ENCODE measurements around the gene LAPTM5. TPM values are rescaled to one million over a fixed set of nuclear protein-coding genes. Genes with fewer than 3 reads are reported as not detected.

Gene LAPTM5
- total and polyA plus RNA-seq, 10 of the 15 experiments (the other 5 are each of a cell fraction or from before 2014, with no cell fraction given): 24.1 to 1,034 (median 687) TPM

DNA sequence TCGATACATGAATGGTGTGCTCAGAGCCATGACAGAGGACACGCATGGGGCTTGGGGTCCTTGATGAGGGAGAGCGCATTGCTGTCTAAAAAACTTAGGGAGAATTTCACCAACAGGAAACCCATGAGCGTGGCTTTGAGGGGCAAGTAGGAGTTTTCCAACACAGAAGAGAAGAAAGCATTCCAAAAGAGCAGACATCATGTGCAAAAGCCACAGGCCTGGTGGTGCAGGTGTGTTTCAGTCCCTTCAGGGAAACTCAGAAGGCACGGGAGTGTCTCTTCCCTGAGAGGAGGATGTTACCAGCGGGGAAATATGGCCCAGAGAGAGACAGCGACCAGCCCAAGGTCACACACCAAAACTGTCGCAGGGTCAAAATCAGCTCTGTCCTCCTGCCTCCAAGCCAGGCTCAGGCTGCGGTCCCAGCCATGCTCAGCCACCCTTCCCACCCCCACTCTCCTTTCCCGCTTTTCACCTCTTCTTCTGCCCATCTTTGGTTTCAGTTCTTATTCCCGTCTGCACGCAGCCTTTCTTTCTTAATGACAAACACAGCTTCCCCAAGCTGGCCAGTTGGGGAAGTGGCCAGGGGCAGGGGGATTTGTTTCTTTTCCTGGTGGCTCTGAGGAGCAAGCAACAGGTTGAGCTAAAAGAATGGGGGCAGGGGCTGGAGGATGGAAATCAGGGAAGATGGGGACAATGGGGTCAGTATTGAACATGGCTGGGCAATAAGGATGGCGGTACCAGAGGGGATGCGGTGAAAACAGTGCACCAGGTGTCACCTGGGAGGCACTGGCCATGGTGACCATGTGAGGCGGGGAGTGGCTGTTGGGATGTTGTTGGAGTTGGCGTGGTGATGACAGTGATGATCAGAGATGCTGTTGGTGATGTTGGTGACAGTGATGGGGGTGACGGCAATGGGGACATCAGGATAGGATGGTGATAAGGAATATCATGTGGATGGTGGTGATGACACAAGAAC lies 10.3 kb downstream of the LAPTM5 start:
- peak overlapping the region; percentile 98 for H3K4me3 ChIP-seq
- ChIA-PET SMC1A (ENCODE audit: uncharacterized antibody, unreplicated experiment) (interaction anchor here (1.5 to 24.8 kb wide), 4 partner anchors 12 to 33 kb away, joined by 3 to 556 read pairs (median 344); partner anchors contain the start of genes LAPTM5 and MATN1), CTCF (interaction anchor here (1.2 to 16.5 kb wide), 7 partner anchors 8 to 36 kb away, joined by 3 to 161 read pairs (median 47); partner anchors contain the start of genes LAPTM5 and MATN1), POLR2A (interaction anchor here (0.6 to 22.5 kb wide), 6 partner anchors 13 to 33 kb away, joined by 3 to 741 read pairs (median 7); partner anchors contain the start of gene LAPTM5), RAD21 (ENCODE audit: unreplicated experiment) (interaction anchor here (0.8 to 14.8 kb wide), 7 partner anchors 12 to 31 kb away, joined by 4 to 462 read pairs (median 23); partner anchors contain the start of gene LAPTM5)
- ATAC-seq (no peak), FAIRE-seq (no peak), DNase-seq (ENCODE audit: low read depth, low spot score) (no peak)
- no peaks in the 10 kb centered on the region for H3K9me3 ChIP-seq (replicated peaks; ENCODE audit: control insufficient read depth, insufficient read depth, low read length)
- H3K4me1 ChIP-seq (ENCODE audit: control insufficient read depth, insufficient read depth, low read length): peaks cover 96% of the 10 kb centered on the region
- no peak overlapping the region for H2AFZ ChIP-seq (ENCODE audit: control insufficient read depth, low read depth, low read length)
- intact Hi-C loops (cut with micrococcal nuclease; ENCODE audit: unreplicated experiment) (loop anchor here (2.0 kb wide), 1 partner anchor 17 kb away; no protein-coding TSS in a partner anchor), in situ Hi-C loops (cut with MboI) (no loop called here)
- peaks cover 14 to 24% of the 10 kb centered on the region in 2 experiments for H3K36me3 ChIP-seq (ENCODE audit: control insufficient read depth in 2 of 2, insufficient read depth in 2 of 2, low read length in 1 of 2)
- H3K9ac ChIP-seq (ENCODE audit: control insufficient read depth, insufficient read depth, low read length): peak overlapping the region; percentile 97
- H3K4me2 ChIP-seq (ENCODE audit: control insufficient read depth, insufficient read depth): peak overlapping the region; percentile 75
- peak overlapping the region; percentile 93 for H3K27ac ChIP-seq (ENCODE audit: control insufficient read depth, insufficient read depth)
- no TSS peak for BruUV-seq (replicated peaks)
- 19% methylated on average over 17 of the region's 17 CpGs for WGBS (ENCODE audit: insufficient coverage, insufficient replicate concordance, low lambda C conversion rate, missing lambda C conversion rate)
- no peaks in the 10 kb centered on the region for H3K27me3 ChIP-seq (replicated peaks in 1 of 2; ENCODE audit: control insufficient read depth in 2 of 2, insufficient read depth in 2 of 2, low read length in 1 of 2)
- H3K79me2 ChIP-seq (ENCODE audit: control insufficient read depth, insufficient read depth, low read length): peaks cover 100% of the 10 kb centered on the region
- 0 out of 2 replicates have a peak, but pooled peaks cover 3% of the 10 kb centered on the region for H4K20me1 ChIP-seq (ENCODE audit: control insufficient read depth, insufficient read depth)
- TF ChIP-seq NFIC (IDR thresholded peaks at IDR 0.05; ENCODE audit: low read depth, low read length) (no peak), MYB (IDR thresholded peaks at IDR 0.05; ENCODE audit: borderline replicate concordance, low read depth, low read length) (no peak), STAT1 (conservative IDR thresholded peaks at IDR 0.05) (no peak), YY1 (IDR thresholded peaks at IDR 0.05; ENCODE audit: low read depth, low read length) (0 out of 2 replicates have a peak, but pooled peaks have one; percentile 3), NR2C2 (IDR thresholded peaks at IDR 0.05; ENCODE audit: borderline replicate concordance, control insufficient read depth, insufficient read length, low read depth) (no peak), CBX5 (IDR thresholded peaks at IDR 0.05; ENCODE audit: low read depth) (no peak), KDM1A (IDR thresholded peaks at IDR 0.05; ENCODE audit: borderline replicate concordance) (no peak), ZNF207 (IDR thresholded peaks at IDR 0.05; ENCODE audit: borderline replicate concordance) (no peak), RFX5 (IDR thresholded peaks at IDR 0.05; ENCODE audit: low read depth, low read length) (no peak), KLF5 (IDR thresholded peaks at IDR 0.05; ENCODE audit: partially characterized antibody) (no peak), JUND (IDR thresholded peaks at IDR 0.05; ENCODE audit: low read depth, low read length) (no peak), CHD2 (IDR thresholded peaks at IDR 0.05; ENCODE audit: borderline replicate concordance, low read depth, low read length) (peak; percentile 28; the same call in 1 of the 2 replicates), SMAD5 (IDR thresholded peaks at IDR 0.05; ENCODE audit: low read depth) (no peak), SPI1 (IDR thresholded peaks at IDR 0.05; ENCODE audit: borderline replicate concordance, insufficient read depth, low read depth, low read length) (peak; percentile 74), ATF7 (IDR thresholded peaks at IDR 0.05; ENCODE audit: low read depth) (no peak), CREB1 (IDR thresholded peaks at IDR 0.05; ENCODE audit: low read depth) (no peak)
- TF ChIP-seq, protein P1, sequence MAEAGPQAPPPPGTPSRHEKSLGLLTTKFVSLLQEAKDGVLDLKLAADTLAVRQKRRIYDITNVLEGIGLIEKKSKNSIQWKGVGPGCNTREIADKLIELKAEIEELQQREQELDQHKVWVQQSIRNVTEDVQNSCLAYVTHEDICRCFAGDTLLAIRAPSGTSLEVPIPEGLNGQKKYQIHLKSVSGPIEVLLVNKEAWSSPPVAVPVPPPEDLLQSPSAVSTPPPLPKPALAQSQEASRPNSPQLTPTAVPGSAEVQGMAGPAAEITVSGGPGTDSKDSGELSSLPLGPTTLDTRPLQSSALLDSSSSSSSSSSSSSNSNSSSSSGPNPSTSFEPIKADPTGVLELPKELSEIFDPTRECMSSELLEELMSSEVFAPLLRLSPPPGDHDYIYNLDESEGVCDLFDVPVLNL (IDR thresholded peaks at IDR 0.05; ENCODE audit: low read depth, low read length): no peak
- TF ChIP-seq, protein P2, sequence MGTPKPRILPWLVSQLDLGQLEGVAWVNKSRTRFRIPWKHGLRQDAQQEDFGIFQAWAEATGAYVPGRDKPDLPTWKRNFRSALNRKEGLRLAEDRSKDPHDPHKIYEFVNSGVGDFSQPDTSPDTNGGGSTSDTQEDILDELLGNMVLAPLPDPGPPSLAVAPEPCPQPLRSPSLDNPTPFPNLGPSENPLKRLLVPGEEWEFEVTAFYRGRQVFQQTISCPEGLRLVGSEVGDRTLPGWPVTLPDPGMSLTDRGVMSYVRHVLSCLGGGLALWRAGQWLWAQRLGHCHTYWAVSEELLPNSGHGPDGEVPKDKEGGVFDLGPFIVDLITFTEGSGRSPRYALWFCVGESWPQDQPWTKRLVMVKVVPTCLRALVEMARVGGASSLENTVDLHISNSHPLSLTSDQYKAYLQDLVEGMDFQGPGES (IDR thresholded peaks at IDR 0.05): no peak
- TF ChIP-seq, protein P3, sequence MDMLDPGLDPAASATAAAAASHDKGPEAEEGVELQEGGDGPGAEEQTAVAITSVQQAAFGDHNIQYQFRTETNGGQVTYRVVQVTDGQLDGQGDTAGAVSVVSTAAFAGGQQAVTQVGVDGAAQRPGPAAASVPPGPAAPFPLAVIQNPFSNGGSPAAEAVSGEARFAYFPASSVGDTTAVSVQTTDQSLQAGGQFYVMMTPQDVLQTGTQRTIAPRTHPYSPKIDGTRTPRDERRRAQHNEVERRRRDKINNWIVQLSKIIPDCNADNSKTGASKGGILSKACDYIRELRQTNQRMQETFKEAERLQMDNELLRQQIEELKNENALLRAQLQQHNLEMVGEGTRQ (IDR thresholded peaks at IDR 0.05; ENCODE audit: borderline replicate concordance, low read depth, low read length): no peak

Measured in GM12878 (cell line).